ENCODE data around the gene SDCCAG8. TPM values are rescaled to one million over a fixed set of nuclear protein-coding genes. Genes with fewer than 3 reads are reported as not detected.

The SDCCAG8 gene
- polyA plus RNA-seq, 3 donors from 2014 or later: 11.9 to 20.3 (median 14.0) TPM

GRCh38 chr1:243420016-243420945 is 164.4 kb downstream of the SDCCAG8 start:
- H3K27ac Mint-ChIP-seq: no peak overlapping the region
- H3K4me3 Mint-ChIP-seq: no peak overlapping the region
- no peak for DNase-seq
- no peaks in the 10 kb centered on the region for H3K27me3 Mint-ChIP-seq (ENCODE audit: low read depth in 3 of 3)
- H3K4me1 Mint-ChIP-seq: peaks cover 12 to 16% of the 10 kb centered on the region in 2 donors
- H3K36me3 Mint-ChIP-seq: peaks cover 0 to 10% (median 9%) of the 10 kb centered on the region in 3 donors
- no peaks in the 10 kb centered on the region for H3K9me3 Mint-ChIP-seq

- DNase-seq: no peak
- Mint-ChIP-seq H3K27me3 (ENCODE audit: low read depth in 3 of 3) (no peaks in the 10 kb centered on the region), H3K4me1 (peaks cover 12 to 16% of the 10 kb centered on the region in 2 donors), H3K27ac (peak overlapping the region in 2 of 6 donors; percentile 31 to 37), H3K4me3 (peak overlapping the region; percentile 24 to 77 (median 59)), H3K9me3 (no peaks in the 10 kb centered on the region), H3K36me3 (peaks cover 0 to 7% (median 5%) of the 10 kb centered on the region in 3 donors)
Observed at GRCh38 chr1:243420946-243421685, 165.3 kb downstream of the SDCCAG8 start.

- H3K9me3 Mint-ChIP-seq: no peaks in the 10 kb centered on the region
- peak; percentile 32 to 46 (median 45) for DNase-seq
- H3K4me1 Mint-ChIP-seq: peaks cover 12 to 16% of the 10 kb centered on the region in 2 donors
- H3K27ac Mint-ChIP-seq: peak overlapping the region in 3 of 6 donors; percentile 31 to 53 (median 53)
- peaks cover under 1 to 11% (median 9%) of the 10 kb centered on the region in 3 donors for H3K36me3 Mint-ChIP-seq
- no peaks in the 10 kb centered on the region for H3K27me3 Mint-ChIP-seq (ENCODE audit: low read depth in 3 of 3)
- H3K4me3 Mint-ChIP-seq: peak overlapping the region; percentile 24 to 77 (median 59)
Observed at GRCh38 chr1:243421784-243422183, 165.9 kb downstream of the SDCCAG8 start.

- no peaks in the 10 kb centered on the region for H3K27me3 Mint-ChIP-seq (ENCODE audit: low read depth in 3 of 3)
- H3K4me3 Mint-ChIP-seq: peak overlapping the region; percentile 24 to 77 (median 59)
- peaks cover 7 to 17% (median 14%) of the 10 kb centered on the region in 3 donors for H3K36me3 Mint-ChIP-seq
- peaks cover 12 to 16% of the 10 kb centered on the region in 2 donors for H3K4me1 Mint-ChIP-seq
- H3K27ac Mint-ChIP-seq: peak overlapping the region in 2 of 6 donors; percentile 53
- DNase-seq: no peak
- no peaks in the 10 kb centered on the region for H3K9me3 Mint-ChIP-seq
Observed at GRCh38 chr1:243422362-243422761, 166.5 kb downstream of the SDCCAG8 start.

- Mint-ChIP-seq H3K27ac (no peak overlapping the region), H3K27me3 (ENCODE audit: low read depth in 3 of 3) (no peaks in the 10 kb centered on the region), H3K4me1 (no peaks in the 10 kb centered on the region), H3K4me3 (no peak overlapping the region), H3K9me3 (no peaks in the 10 kb centered on the region), H3K36me3 (peaks cover 16 to 31% (median 29%) of the 10 kb centered on the region in 3 donors)
- no peak for DNase-seq
Observed at GRCh38 chr1:243428084-243428483, 172.2 kb downstream of the SDCCAG8 start.

- H3K36me3 Mint-ChIP-seq: peaks cover 16 to 31% (median 29%) of the 10 kb centered on the region in 3 donors
- DNase-seq: no peak
- H3K27ac Mint-ChIP-seq: no peak overlapping the region
- H3K9me3 Mint-ChIP-seq: no peaks in the 10 kb centered on the region
- H3K4me3 Mint-ChIP-seq: no peak overlapping the region
- no peaks in the 10 kb centered on the region for H3K27me3 Mint-ChIP-seq (ENCODE audit: low read depth in 3 of 3)
- H3K4me1 Mint-ChIP-seq: no peaks in the 10 kb centered on the region
Observed at GRCh38 chr1:243428617-243429342, 172.9 kb downstream of the SDCCAG8 start.

GRCh38 chr1:243431591-243431990 is 175.8 kb downstream of the SDCCAG8 start:
- DNase-seq: no peak
- Mint-ChIP-seq H3K27ac (no peak overlapping the region), H3K36me3 (peaks cover 16 to 27% (median 27%) of the 10 kb centered on the region in 3 donors), H3K4me1 (no peaks in the 10 kb centered on the region), H3K4me3 (no peak overlapping the region), H3K9me3 (no peaks in the 10 kb centered on the region), H3K27me3 (ENCODE audit: low read depth in 3 of 3) (no peaks in the 10 kb centered on the region)

GRCh38 chr1:243432136-243432535 is 176.3 kb downstream of the SDCCAG8 start:
- Mint-ChIP-seq H3K9me3 (no peaks in the 10 kb centered on the region), H3K36me3 (peaks cover 12 to 23% (median 22%) of the 10 kb centered on the region in 3 donors), H3K4me1 (no peaks in the 10 kb centered on the region), H3K27me3 (ENCODE audit: low read depth in 3 of 3) (no peaks in the 10 kb centered on the region), H3K4me3 (no peak overlapping the region), H3K27ac (no peak overlapping the region)
- DNase-seq: no peak

GRCh38 chr1:243433737-243434370 is 178.0 kb downstream of the SDCCAG8 start:
- H3K27ac Mint-ChIP-seq: no peak overlapping the region

GRCh38 chr1:243434594-243434993 is 178.8 kb downstream of the SDCCAG8 start:
- DNase-seq: no peak
- Mint-ChIP-seq H3K36me3 (peaks cover 3 to 23% (median 10%) of the 10 kb centered on the region in 3 donors), H3K4me1 (no peaks in the 10 kb centered on the region), H3K4me3 (no peak overlapping the region), H3K9me3 (no peaks in the 10 kb centered on the region), H3K27ac (no peak overlapping the region), H3K27me3 (ENCODE audit: low read depth in 3 of 3) (no peaks in the 10 kb centered on the region)

More at GRCh38 chr1:243433737-243434370, 178.0 kb downstream of the SDCCAG8 start:
- H3K36me3 Mint-ChIP-seq: peaks cover 4 to 24% (median 11%) of the 10 kb centered on the region in 3 donors
- H3K27me3 Mint-ChIP-seq (ENCODE audit: low read depth in 3 of 3): no peaks in the 10 kb centered on the region
- DNase-seq: no peak
- H3K4me3 Mint-ChIP-seq: no peak overlapping the region
- H3K9me3 Mint-ChIP-seq: no peaks in the 10 kb centered on the region
- H3K4me1 Mint-ChIP-seq: no peaks in the 10 kb centered on the region

GRCh38 chr1:243435836-243436235 is 180.0 kb downstream of the SDCCAG8 start:
- Mint-ChIP-seq H3K4me1 (no peaks in the 10 kb centered on the region), H3K27ac (no peak overlapping the region), H3K36me3 (peaks cover 3 to 19% (median 5%) of the 10 kb centered on the region in 3 donors), H3K9me3 (no peaks in the 10 kb centered on the region), H3K27me3 (ENCODE audit: low read depth in 3 of 3) (no peaks in the 10 kb centered on the region), H3K4me3 (no peak overlapping the region)
- DNase-seq: no peak

GRCh38 chr1:243438146-243438545 is 182.3 kb downstream of the SDCCAG8 start:
- no peak for DNase-seq
- Mint-ChIP-seq H3K27me3 (ENCODE audit: low read depth in 3 of 3) (no peaks in the 10 kb centered on the region), H3K4me3 (no peak overlapping the region), H3K27ac (no peak overlapping the region), H3K9me3 (no peaks in the 10 kb centered on the region), H3K4me1 (no peaks in the 10 kb centered on the region), H3K36me3 (peaks cover 0 to 12% (median 0%) of the 10 kb centered on the region in 3 donors)

- H3K4me1 Mint-ChIP-seq: peaks cover 0 to 3% of the 10 kb centered on the region in 2 donors
- H3K4me3 Mint-ChIP-seq: no peak overlapping the region
- peaks cover 0 to 12% (median 0%) of the 10 kb centered on the region in 3 donors for H3K36me3 Mint-ChIP-seq
- no peak overlapping the region for H3K27ac Mint-ChIP-seq
- no peak for DNase-seq
- H3K9me3 Mint-ChIP-seq: no peaks in the 10 kb centered on the region
- H3K27me3 Mint-ChIP-seq (ENCODE audit: low read depth in 3 of 3): no peaks in the 10 kb centered on the region
Observed at GRCh38 chr1:243438815-243439214, 183.0 kb downstream of the SDCCAG8 start.
